Prostate gland (tissue), 2 donors: ENCODE measurements around the gene LSS.
"Not testable (repeated sequence)": the region's sequence is repeated elsewhere in the genome, so short reads cannot be mapped to it uniquely, and the experiment has no call there.

ENCODE experiments used
- CTCF ChIP-seq, 4 experiments: fragments of 200-600 bp in 2 of 4; fragments of 450-650 bp in 2 of 4; sonication (generic) in 2 of 4; IDR thresholded peaks; 1 replicate in 3 of 4; 2 replicates in 1 of 4; pipeline ENCODE4 v1.5.1; 2016 to 2019; ENCODE audit warnings: antibody characterized with exemption in 4 of 4, mild to moderate bottlenecking in 2 of 4, moderate library complexity in 2 of 4
- POLR2A ChIP-seq: fragments of 450-650 bp; IDR thresholded peaks from one replicate; pipeline ENCODE4 v1.6.1; 2016; ENCODE audit warnings: antibody characterized with exemption, mild to moderate bottlenecking
- POLR2AphosphoS5 ChIP-seq: sonication (generic); formaldehyde crosslinking; IDR thresholded peaks from one replicate; pipeline ENCODE4 v1.6.1; 2017; ENCODE audit warnings: antibody characterized with exemption

GRCh38 chr21:46170436-46171193 lies 58.0 kb downstream of the LSS start:
- not testable (repeated sequence) for TF ChIP-seq CTCF (IDR thresholded peaks at IDR 0.05); POLR2A; POLR2AphosphoS5
